Measurements from ENCODE around the gene SPTB. TPM values are rescaled to one million over a fixed set of nuclear protein-coding genes. Genes with fewer than 3 reads are reported as not detected.

SPTB gene
- total and polyA plus RNA-seq, 9 of the 15 experiments (the other 6 are each of a cell fraction or from before 2014, with no cell fraction given) = 0.21 to 45.9 (median 11.7) TPM

DNA sequence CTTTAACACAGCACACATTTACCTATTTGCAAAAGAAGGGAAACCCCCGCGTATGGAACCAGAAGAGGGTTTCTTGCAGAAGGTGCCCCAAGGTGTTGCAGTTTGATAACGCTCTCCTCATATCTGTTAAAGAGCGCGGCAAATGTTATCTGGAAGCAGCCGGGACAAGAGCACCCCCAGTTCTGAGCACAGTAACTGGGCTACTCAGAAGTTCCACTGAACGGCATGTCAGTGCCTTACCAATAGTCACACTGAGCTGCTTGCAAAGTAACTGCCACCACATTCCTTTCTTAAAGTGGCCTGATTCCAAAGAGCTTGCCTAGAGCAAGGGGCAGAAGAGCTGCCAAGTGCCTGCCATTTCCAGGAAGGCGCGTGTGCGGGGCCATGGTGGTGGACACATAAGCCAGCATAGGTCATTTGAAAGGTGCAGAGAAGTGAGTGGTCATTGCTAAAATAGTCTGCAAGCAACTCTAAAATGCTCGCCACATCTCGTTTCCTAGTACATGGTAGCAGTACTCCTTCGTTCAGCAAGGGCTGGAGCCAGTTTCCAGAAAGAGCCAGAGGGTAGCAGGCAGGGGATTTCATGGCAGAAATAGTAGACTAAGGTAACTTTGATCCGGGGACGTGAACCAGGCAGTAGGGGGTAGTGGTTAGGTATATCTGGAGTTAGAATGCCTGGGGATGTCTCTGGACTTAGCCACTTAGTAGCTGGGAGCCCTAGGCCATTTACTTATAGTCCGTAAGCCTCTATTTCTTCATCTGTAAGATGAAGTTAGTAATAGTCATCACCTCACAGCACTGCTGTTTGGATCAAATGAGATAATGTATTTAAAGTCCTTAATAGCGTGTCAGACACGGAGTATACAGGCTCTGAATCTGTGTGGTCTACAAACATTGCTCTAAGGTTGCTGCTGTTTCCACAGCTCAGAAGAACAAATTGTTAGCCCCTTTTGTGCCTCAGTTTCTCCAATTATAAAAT, 37.6 kb downstream of the SPTB start (continued):
- TF ChIP-seq, protein P1, sequence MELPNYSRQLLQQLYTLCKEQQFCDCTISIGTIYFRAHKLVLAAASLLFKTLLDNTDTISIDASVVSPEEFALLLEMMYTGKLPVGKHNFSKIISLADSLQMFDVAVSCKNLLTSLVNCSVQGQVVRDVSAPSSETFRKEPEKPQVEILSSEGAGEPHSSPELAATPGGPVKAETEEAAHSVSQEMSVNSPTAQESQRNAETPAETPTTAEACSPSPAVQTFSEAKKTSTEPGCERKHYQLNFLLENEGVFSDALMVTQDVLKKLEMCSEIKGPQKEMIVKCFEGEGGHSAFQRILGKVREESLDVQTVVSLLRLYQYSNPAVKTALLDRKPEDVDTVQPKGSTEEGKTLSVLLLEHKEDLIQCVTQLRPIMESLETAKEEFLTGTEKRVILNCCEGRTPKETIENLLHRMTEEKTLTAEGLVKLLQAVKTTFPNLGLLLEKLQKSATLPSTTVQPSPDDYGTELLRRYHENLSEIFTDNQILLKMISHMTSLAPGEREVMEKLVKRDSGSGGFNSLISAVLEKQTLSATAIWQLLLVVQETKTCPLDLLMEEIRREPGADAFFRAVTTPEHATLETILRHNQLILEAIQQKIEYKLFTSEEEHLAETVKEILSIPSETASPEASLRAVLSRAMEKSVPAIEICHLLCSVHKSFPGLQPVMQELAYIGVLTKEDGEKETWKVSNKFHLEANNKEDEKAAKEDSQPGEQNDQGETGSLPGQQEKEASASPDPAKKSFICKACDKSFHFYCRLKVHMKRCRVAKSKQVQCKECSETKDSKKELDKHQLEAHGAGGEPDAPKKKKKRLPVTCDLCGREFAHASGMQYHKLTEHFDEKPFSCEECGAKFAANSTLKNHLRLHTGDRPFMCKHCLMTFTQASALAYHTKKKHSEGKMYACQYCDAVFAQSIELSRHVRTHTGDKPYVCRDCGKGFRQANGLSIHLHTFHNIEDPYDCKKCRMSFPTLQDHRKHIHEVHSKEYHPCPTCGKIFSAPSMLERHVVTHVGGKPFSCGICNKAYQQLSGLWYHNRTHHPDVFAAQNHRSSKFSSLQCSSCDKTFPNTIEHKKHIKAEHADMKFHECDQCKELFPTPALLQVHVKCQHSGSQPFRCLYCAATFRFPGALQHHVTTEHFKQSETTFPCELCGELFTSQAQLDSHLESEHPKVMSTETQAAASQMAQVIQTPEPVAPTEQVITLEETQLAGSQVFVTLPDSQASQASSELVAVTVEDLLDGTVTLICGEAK (IDR thresholded peaks at IDR 0.05) = no peak
- TF ChIP-seq, protein P1 (CRISPR knock-in tag; IDR thresholded peaks at IDR 0.05) = no peak
- TF ChIP-seq TAL1 (IDR thresholded peaks at IDR 0.05) (peak; percentile 89), ETV5 (CRISPR knock-in tag; IDR thresholded peaks at IDR 0.05; ENCODE audit: low read depth) (0 out of 2 replicates have a peak, but pooled peaks have one; percentile 15)
- TF ChIP-seq, protein P2, sequence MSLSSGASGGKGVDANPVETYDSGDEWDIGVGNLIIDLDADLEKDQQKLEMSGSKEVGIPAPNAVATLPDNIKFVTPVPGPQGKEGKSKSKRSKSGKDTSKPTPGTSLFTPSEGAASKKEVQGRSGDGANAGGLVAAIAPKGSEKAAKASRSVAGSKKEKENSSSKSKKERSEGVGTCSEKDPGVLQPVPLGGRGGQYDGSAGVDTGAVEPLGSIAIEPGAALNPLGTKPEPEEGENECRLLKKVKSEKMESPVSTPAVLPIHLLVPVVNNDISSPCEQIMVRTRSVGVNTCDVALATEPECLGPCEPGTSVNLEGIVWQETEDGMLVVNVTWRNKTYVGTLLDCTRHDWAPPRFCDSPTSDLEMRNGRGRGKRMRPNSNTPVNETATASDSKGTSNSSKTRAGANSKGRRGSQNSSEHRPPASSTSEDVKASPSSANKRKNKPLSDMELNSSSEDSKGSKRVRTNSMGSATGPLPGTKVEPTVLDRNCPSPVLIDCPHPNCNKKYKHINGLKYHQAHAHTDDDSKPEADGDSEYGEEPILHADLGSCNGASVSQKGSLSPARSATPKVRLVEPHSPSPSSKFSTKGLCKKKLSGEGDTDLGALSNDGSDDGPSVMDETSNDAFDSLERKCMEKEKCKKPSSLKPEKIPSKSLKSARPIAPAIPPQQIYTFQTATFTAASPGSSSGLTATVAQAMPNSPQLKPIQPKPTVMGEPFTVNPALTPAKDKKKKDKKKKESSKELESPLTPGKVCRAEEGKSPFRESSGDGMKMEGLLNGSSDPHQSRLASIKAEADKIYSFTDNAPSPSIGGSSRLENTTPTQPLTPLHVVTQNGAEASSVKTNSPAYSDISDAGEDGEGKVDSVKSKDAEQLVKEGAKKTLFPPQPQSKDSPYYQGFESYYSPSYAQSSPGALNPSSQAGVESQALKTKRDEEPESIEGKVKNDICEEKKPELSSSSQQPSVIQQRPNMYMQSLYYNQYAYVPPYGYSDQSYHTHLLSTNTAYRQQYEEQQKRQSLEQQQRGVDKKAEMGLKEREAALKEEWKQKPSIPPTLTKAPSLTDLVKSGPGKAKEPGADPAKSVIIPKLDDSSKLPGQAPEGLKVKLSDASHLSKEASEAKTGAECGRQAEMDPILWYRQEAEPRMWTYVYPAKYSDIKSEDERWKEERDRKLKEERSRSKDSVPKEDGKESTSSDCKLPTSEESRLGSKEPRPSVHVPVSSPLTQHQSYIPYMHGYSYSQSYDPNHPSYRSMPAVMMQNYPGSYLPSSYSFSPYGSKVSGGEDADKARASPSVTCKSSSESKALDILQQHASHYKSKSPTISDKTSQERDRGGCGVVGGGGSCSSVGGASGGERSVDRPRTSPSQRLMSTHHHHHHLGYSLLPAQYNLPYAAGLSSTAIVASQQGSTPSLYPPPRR (CRISPR knock-in tag; IDR thresholded peaks at IDR 0.05; ENCODE audit: borderline replicate concordance) = no peak
- TF ChIP-seq, protein P3, sequence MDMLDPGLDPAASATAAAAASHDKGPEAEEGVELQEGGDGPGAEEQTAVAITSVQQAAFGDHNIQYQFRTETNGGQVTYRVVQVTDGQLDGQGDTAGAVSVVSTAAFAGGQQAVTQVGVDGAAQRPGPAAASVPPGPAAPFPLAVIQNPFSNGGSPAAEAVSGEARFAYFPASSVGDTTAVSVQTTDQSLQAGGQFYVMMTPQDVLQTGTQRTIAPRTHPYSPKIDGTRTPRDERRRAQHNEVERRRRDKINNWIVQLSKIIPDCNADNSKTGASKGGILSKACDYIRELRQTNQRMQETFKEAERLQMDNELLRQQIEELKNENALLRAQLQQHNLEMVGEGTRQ (CRISPR knock-in tag; IDR thresholded peaks at IDR 0.05) = no peak
- TF ChIP-seq, protein P4, sequence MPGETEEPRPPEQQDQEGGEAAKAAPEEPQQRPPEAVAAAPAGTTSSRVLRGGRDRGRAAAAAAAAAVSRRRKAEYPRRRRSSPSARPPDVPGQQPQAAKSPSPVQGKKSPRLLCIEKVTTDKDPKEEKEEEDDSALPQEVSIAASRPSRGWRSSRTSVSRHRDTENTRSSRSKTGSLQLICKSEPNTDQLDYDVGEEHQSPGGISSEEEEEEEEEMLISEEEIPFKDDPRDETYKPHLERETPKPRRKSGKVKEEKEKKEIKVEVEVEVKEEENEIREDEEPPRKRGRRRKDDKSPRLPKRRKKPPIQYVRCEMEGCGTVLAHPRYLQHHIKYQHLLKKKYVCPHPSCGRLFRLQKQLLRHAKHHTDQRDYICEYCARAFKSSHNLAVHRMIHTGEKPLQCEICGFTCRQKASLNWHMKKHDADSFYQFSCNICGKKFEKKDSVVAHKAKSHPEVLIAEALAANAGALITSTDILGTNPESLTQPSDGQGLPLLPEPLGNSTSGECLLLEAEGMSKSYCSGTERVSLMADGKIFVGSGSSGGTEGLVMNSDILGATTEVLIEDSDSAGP (CRISPR knock-in tag; IDR thresholded peaks at IDR 0.05) = peak; percentile 61; the same call in 1 of the 2 replicates

All from K562 (cell line).